SU-DHL-6 (cell line): ENCODE data around the gene CDH1.

Source experiments
- CTCF ChIP-seq: fragments of 200-600 bp; sonication (generic); IDR thresholded peaks from one replicate; pipeline ENCODE4 v1.5.1; 2017; ENCODE audit warnings: antibody characterized with exemption, mild to moderate bottlenecking, low read length, moderate library complexity; ENCODE audit not compliant: insufficient read depth, poor library complexity, severe bottlenecking
- EZH2phosphoT487 ChIP-seq: fragments of 200-600 bp; sonication (generic), shearing (Covaris generic); conservative IDR thresholded peaks from 2 replicates; pipeline ENCODE4 v1.6.1; 2018; ENCODE audit warnings: mild to moderate bottlenecking, antibody characterized with exemption, low read length, moderate library complexity, mixed read lengths

GRCh38 chr16:68737730-68738629 lies 888 bp downstream of the CDH1 start:
- TF ChIP-seq CTCF (no peak), EZH2phosphoT487 (no peak)
